GM23338 (cell line): ENCODE data around the gene INHBC. TPM values are rescaled to one million over a fixed set of nuclear protein-coding genes. Genes with fewer than 3 reads are reported as not detected.
A peak's percentile ranks its signal among the peaks of the same experiment; 100 is the strongest.

Source experiments
- ATAC-seq: fragments of 200-7000 bp; cut with Tn5 transposase; 3 replicates; pipeline ENCODE4 v1.9.1; 2020
- DNase-seq: peaks from one replicate; pipeline ENCODE4 v3.0.0-alpha.2; 2015; ENCODE audit warnings: low spot score
- H2AFZ ChIP-seq: fragments of 200-600 bp; sonication (generic); 2 replicates; pipeline ENCODE4 v1.8.0; 2016; ENCODE audit warnings: antibody characterized with exemption, mild to moderate bottlenecking, moderate library complexity
- H3F3A ChIP-seq: fragments of 200-600 bp; sonication (generic); replicated peaks from 2 replicates; pipeline ENCODE4 v1.8.0; 2017; ENCODE audit warnings: antibody characterized with exemption, mixed run types, low read depth
- H3K27ac ChIP-seq: fragments of 200-600 bp; sonication (generic); 2 replicates; pipeline ENCODE4 v1.6.1; 2016; ENCODE audit warnings: low read depth
- H3K27me3 ChIP-seq: fragments of 200-600 bp; sonication (generic); 2 replicates; pipeline ENCODE4 v1.8.0; 2016; ENCODE audit warnings: mild to moderate bottlenecking, mixed run types, moderate library complexity; ENCODE audit not compliant: insufficient read depth
- H3K36me3 ChIP-seq: fragments of 200-600 bp; sonication (generic); 2 replicates; pipeline ENCODE4 v1.8.0; 2016; ENCODE audit warnings: mild to moderate bottlenecking; ENCODE audit not compliant: insufficient read depth
- H3K4me1 ChIP-seq: fragments of 200-600 bp; sonication (generic); 2 replicates; pipeline ENCODE4 v1.8.0; 2016; ENCODE audit warnings: mild to moderate bottlenecking, moderate library complexity; ENCODE audit not compliant: insufficient read depth
- H3K4me2 ChIP-seq: fragments of 200-600 bp; sonication (generic); 2 replicates; pipeline ENCODE4 v1.7.1; 2017; ENCODE audit warnings: mixed run types
- H3K4me3 ChIP-seq: fragments of 200-600 bp; sonication (generic); 2 replicates; pipeline ENCODE4 v1.6.1; 2016; ENCODE audit warnings: mixed run types
- H3K79me2 ChIP-seq: fragments of 200-600 bp; sonication (generic); replicated peaks from 2 replicates; pipeline ENCODE4 v1.8.0; 2017; ENCODE audit warnings: mild to moderate bottlenecking; ENCODE audit not compliant: insufficient read depth
- H3K9me2 ChIP-seq: fragments of 200-600 bp; sonication (generic); 2 replicates; pipeline ENCODE4 v1.8.0; 2017; ENCODE audit not compliant: insufficient read depth
- H4K20me1 ChIP-seq: fragments of 200-600 bp; sonication (generic); replicated peaks from 2 replicates; pipeline ENCODE4 v1.8.0; 2017; ENCODE audit warnings: mild to moderate bottlenecking; ENCODE audit not compliant: insufficient read depth
- H3K27ac Mint-ChIP-seq: 2 replicates; pipeline ENCODE4 v1.8.0; 2020; ENCODE audit warnings: inconsistent platforms, mild to moderate bottlenecking, moderate library complexity, mixed read lengths
- H3K27me3 Mint-ChIP-seq: 3 replicates; pipeline ENCODE4 v1.8.0; 2022; ENCODE audit warnings: low read depth, mild to moderate bottlenecking, moderate library complexity, mixed read lengths, inconsistent platforms; ENCODE audit not compliant: insufficient read depth, poor library complexity
- H3K36me3 Mint-ChIP-seq: 3 replicates; pipeline ENCODE4 v1.8.0; 2021; ENCODE audit warnings: low read depth, mild to moderate bottlenecking, inconsistent platforms, moderate library complexity, mixed read lengths
- H3K4me1 Mint-ChIP-seq: 3 replicates; pipeline ENCODE4 v1.8.0; 2020; ENCODE audit warnings: mild to moderate bottlenecking, inconsistent platforms, mixed read lengths
- H3K4me3 Mint-ChIP-seq: 3 replicates; pipeline ENCODE4 v1.8.0; 2021; ENCODE audit warnings: moderate library complexity, mild to moderate bottlenecking, inconsistent platforms, mixed read lengths
- H3K9me3 Mint-ChIP-seq: 3 replicates; pipeline ENCODE4 v1.8.0; 2020; ENCODE audit warnings: moderate library complexity, mild to moderate bottlenecking, inconsistent platforms, mixed read lengths
- CREB1 ChIP-seq: fragments of 250-450 bp; sonication (Bioruptor Pico); IDR thresholded peaks from 2 replicates; pipeline ENCODE4 v1.5.0; 2020; ENCODE audit warnings: low read depth, mild to moderate bottlenecking, moderate library complexity
- CTCF ChIP-seq, 2 experiments: fragments of 200-600 bp in 1 of 2; sonication (generic) in 1 of 2; conservative IDR thresholded peaks; 2 replicates each; pipeline versions ENCODE4 v1.5.1 to v1.6.1; 2016 to 2017; ENCODE audit warnings: antibody characterized with exemption in 2 of 2, low read depth in 2 of 2, mild to moderate bottlenecking in 2 of 2, moderate library complexity in 1 of 2
- ETS1 ChIP-seq: IDR thresholded peaks from 2 replicates; pipeline ENCODE4 v1.6.1; 2016; ENCODE audit warnings: antibody characterized with exemption
- EZH2 ChIP-seq: fragments of 200-600 bp; sonication (generic); IDR thresholded peaks from one replicate; pipeline ENCODE4 v1.8.0; 2017; ENCODE audit warnings: antibody characterized with exemption, mild to moderate bottlenecking, low read depth; ENCODE audit not compliant: unreplicated experiment
- EZH2phosphoT487 ChIP-seq: fragments of 200-600 bp; sonication (generic); IDR thresholded peaks from one replicate; pipeline ENCODE4 v1.8.1; 2018; ENCODE audit warnings: antibody characterized with exemption; ENCODE audit not compliant: unreplicated experiment
- JUNB ChIP-seq: IDR thresholded peaks from one replicate; pipeline ENCODE4 v1.6.1; 2016; ENCODE audit warnings: antibody characterized with exemption; ENCODE audit not compliant: unreplicated experiment
- NANOG ChIP-seq: IDR thresholded peaks from 2 replicates; pipeline ENCODE4 v1.6.1; 2016; ENCODE audit warnings: antibody characterized with exemption, borderline replicate concordance
- POLR2AphosphoS5 ChIP-seq: IDR thresholded peaks from 2 replicates; pipeline ENCODE4 v1.6.1; 2016; ENCODE audit warnings: antibody characterized with exemption, low read depth
- REST ChIP-seq: IDR thresholded peaks from one replicate; pipeline ENCODE4 v1.6.1; 2018; ENCODE audit warnings: antibody characterized with exemption; ENCODE audit not compliant: unreplicated experiment
- STAT1 ChIP-seq: IDR thresholded peaks from one replicate; pipeline ENCODE4 v1.6.1; 2016; ENCODE audit warnings: antibody characterized with exemption; ENCODE audit not compliant: unreplicated experiment
- ZNF114 ChIP-seq: fragments of 250-450 bp; sonication (Bioruptor Pico); IDR thresholded peaks from 2 replicates; pipeline ENCODE4 v1.5.0; 2020; ENCODE audit warnings: mild to moderate bottlenecking, moderate library complexity
- ZNF331 ChIP-seq: fragments of 250-450 bp; sonication (Bioruptor Pico); IDR thresholded peaks from 2 replicates; pipeline ENCODE4 v1.5.0; 2020; ENCODE audit warnings: low read depth, mild to moderate bottlenecking, moderate library complexity
- ZNF462 ChIP-seq: fragments of 250-450 bp; sonication (Bioruptor Pico); IDR thresholded peaks from 2 replicates; pipeline ENCODE4 v1.5.0; 2020; ENCODE audit warnings: mild to moderate bottlenecking, moderate library complexity
- polyA plus RNA-seq: library from polyadenylated mRNA; unstranded; fragments of >200 nt; fragmentation: Nextera tagmentation; extraction: Ambion mirVana; gene quantifications from 2 replicates; pipeline ENCODE4 v1.2.1, GENCODE V29; 2016
- total RNA-seq: library from RNA; depleted of rRNA; stranded (reverse); fragments of >200 nt; shearing (Covaris generic); gene quantifications from 2 replicates; pipeline ENCODE4 v1.2.3, GENCODE V29; 2014

The INHBC gene
- total and polyA plus RNA-seq, 2 experiments from 2014 or later, result 0.53 TPM; not detected in 1

GRCh38 chr12:57401165-57401564, 33.4 kb upstream of the INHBC start:
- 0 out of 2 replicates have a peak, but pooled peaks cover 4% of the 10 kb centered on the region for H3K79me2 ChIP-seq
- peaks cover 3% of the 10 kb centered on the region; the same call in 1 of the 2 replicates for H3K4me1 ChIP-seq
- peak overlapping the region; percentile 54; the same call in 1 of the 2 replicates for H3K27ac Mint-ChIP-seq
- no peaks in the 10 kb centered on the region for H3K27me3 Mint-ChIP-seq
- no peaks in the 10 kb centered on the region for H3K27me3 ChIP-seq
- no peak overlapping the region for H2AFZ ChIP-seq
- no peaks in the 10 kb centered on the region for H3K9me3 Mint-ChIP-seq
- H3K9me2 ChIP-seq, result no peaks in the 10 kb centered on the region
- peak; percentile 28; the same call in 2 of the 3 replicates for ATAC-seq
- peaks cover 9% of the 10 kb centered on the region; the same call in 2 of the 3 replicates for H3K4me1 Mint-ChIP-seq
- no peak overlapping the region for H3K4me3 ChIP-seq
- 0 out of 2 replicates have a peak overlapping the region, but pooled peaks have one; percentile 0 for H3K27ac ChIP-seq
- DNase-seq, result no peak
- H3F3A ChIP-seq, result peaks cover 2% of the 10 kb centered on the region; the same call in 1 of the 2 replicates
- H4K20me1 ChIP-seq, result no peaks in the 10 kb centered on the region
- TF ChIP-seq ZNF114 (CRISPR knock-in tag) (no peak), POLR2AphosphoS5 (no peak), CREB1 (CRISPR knock-in tag) (no peak), ZNF462 (CRISPR knock-in tag) (no peak), STAT1 (no peak), ZNF331 (CRISPR knock-in tag) (no peak), EZH2 (no peak), CTCF (conservative IDR thresholded peaks at IDR 0.05; ENCODE audit: low read depth in 2 of 2) (no peak), ETS1 (no peak), NANOG (no peak), REST (no peak), JUNB (no peak), EZH2phosphoT487 (no peak)
- H3K36me3 ChIP-seq, result no peaks in the 10 kb centered on the region
- H3K4me2 ChIP-seq, result no peak overlapping the region
- H3K4me3 Mint-ChIP-seq, result no peak overlapping the region
- H3K36me3 Mint-ChIP-seq, result no peaks in the 10 kb centered on the region
